ENCODE measurements around the gene TSFM.

- TF ChIP-seq, protein P1, sequence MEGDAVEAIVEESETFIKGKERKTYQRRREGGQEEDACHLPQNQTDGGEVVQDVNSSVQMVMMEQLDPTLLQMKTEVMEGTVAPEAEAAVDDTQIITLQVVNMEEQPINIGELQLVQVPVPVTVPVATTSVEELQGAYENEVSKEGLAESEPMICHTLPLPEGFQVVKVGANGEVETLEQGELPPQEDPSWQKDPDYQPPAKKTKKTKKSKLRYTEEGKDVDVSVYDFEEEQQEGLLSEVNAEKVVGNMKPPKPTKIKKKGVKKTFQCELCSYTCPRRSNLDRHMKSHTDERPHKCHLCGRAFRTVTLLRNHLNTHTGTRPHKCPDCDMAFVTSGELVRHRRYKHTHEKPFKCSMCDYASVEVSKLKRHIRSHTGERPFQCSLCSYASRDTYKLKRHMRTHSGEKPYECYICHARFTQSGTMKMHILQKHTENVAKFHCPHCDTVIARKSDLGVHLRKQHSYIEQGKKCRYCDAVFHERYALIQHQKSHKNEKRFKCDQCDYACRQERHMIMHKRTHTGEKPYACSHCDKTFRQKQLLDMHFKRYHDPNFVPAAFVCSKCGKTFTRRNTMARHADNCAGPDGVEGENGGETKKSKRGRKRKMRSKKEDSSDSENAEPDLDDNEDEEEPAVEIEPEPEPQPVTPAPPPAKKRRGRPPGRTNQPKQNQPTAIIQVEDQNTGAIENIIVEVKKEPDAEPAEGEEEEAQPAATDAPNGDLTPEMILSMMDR (conservative IDR thresholded peaks at IDR 0.05; ENCODE audit: low read depth, low read length): no peak
- TF ChIP-seq USF2 (IDR thresholded peaks at IDR 0.05; ENCODE audit: low read depth, low read length): no peak
- TF ChIP-seq RFX5 (IDR thresholded peaks at IDR 0.05; ENCODE audit: low read depth, low read length): no peak
- TF ChIP-seq POLR2A (IDR thresholded peaks at IDR 0.05; ENCODE audit: low read depth, low read length): no peak
- no peak for TF ChIP-seq CEBPB (IDR thresholded peaks at IDR 0.05; ENCODE audit: low read depth, low read length)
- TF ChIP-seq MAZ (IDR thresholded peaks at IDR 0.05; ENCODE audit: borderline replicate concordance, low read depth, low read length): no peak
- no peak for TF ChIP-seq MXI1 (IDR thresholded peaks at IDR 0.05; ENCODE audit: borderline replicate concordance, low read depth, low read length)
Observed at GRCh38 chr12:57755194-57755453, 27.5 kb upstream of the TSFM start.
